ENCODE results near the gene LBP. TPM values are rescaled to one million over a fixed set of nuclear protein-coding genes. Genes with fewer than 3 reads are reported as not detected.
"Not testable (repeated sequence)": the region's sequence is repeated elsewhere in the genome, so short reads cannot be mapped to it uniquely, and the experiment has no call there.

LBP gene
- total RNA-seq, 1 experiment from 2014 or later = not detected

DNA sequence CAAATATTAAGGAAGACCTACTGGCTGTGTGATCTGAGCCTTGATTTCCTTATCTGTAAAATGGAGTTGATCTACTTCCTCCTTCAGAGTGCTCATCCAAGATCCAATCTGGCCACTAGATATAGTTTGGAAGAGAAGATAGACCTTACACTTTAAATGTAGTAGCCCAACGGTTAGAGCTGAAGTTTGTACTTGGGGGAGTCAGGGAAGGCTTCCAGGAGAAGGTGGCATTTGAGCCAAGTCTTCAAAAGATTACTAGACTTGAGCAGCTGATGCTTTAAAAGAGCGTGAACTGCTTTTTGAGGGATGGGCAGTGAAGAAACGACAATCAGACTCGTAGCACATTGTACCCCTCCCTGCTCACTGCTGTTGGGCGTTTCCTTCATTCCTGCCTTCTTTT, 3.6 kb downstream of the LBP start:
- no peak for DNase-seq (ENCODE audit: low read depth)

DNA sequence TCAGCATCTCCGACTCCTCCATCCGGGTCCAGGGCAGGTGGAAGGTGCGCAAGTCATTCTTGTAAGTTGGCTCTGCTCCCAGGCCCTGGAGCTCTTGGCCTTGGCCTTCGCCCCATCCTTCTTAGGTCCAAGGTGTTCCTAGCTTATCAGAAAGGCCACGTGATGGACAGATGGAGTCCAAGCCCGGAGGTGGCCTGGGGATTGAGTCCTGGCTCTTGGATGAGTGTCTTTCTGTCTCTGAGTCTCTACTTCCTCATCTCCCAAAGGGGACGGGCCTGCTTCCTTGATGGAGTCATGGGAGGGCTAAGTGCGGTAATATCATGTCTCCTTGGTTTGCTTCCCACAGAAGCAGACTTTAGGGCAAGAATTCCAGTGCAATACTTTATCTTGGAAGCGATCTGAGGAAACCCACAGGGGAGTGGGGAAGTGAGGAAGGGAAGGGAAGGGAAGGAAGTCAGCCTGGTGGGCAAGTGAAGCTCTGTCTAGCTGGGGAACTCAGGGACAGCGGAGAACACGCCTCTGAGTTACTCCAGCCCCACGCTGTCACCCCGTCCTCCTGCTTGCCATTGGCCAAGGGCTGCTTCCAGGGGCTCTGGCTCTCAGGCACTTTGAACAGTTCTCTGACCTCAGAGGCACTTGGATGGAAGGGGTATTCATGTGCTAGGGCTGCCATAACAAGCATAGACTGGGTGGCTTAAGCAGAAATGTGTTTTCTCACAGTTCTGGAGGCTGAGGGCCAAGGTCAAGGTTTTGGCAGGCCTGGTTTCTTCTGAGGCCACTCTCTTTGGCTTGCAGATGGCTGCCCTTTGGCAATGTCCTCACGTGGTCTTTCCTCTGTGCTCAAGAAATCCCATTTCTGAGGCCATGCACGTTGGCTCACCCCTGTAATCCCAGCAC, 4.8 kb downstream of the LBP start:
- DNase-seq (ENCODE audit: low read depth) = peak; percentile 44

DNA sequence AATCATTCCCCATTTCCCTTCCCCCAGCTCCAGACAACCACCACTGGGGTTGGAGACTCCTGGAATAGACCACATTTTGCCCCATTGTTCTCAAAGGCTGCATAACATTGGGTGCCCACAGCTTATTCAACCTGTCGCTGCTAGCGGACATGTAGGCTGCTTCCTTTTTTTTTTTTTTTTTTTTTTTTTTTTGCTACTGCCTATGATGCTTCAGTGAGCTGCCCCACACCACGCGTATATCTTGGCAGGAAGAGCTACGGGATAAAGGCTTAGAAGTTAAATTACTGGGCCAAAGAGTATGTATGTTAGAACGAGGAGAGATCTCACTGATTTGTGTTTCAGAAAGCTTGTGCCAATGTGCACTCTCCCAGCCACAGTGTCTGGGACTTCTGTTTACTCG, 7.0 kb downstream of the LBP start:
- no peak for DNase-seq (ENCODE audit: low read depth)

DNA sequence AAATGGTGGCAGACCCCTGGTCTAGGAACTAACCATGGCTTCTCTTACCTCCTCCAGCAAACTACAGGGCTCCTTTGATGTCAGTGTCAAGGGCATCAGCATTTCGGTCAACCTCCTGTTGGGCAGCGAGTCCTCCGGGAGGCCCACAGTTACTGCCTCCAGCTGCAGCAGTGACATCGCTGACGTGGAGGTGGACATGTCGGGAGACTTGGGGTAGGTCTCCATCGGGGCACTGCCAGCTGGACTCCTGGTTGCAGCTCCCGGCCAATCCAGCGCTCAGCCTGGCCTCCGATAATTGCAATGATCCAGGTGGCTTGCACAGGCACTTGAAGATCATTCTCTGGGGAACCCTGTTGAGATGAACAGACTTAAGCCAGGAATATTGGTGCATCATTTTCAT, 7.9 kb downstream of the LBP start:
- DNase-seq (ENCODE audit: low read depth) = no peak

DNA sequence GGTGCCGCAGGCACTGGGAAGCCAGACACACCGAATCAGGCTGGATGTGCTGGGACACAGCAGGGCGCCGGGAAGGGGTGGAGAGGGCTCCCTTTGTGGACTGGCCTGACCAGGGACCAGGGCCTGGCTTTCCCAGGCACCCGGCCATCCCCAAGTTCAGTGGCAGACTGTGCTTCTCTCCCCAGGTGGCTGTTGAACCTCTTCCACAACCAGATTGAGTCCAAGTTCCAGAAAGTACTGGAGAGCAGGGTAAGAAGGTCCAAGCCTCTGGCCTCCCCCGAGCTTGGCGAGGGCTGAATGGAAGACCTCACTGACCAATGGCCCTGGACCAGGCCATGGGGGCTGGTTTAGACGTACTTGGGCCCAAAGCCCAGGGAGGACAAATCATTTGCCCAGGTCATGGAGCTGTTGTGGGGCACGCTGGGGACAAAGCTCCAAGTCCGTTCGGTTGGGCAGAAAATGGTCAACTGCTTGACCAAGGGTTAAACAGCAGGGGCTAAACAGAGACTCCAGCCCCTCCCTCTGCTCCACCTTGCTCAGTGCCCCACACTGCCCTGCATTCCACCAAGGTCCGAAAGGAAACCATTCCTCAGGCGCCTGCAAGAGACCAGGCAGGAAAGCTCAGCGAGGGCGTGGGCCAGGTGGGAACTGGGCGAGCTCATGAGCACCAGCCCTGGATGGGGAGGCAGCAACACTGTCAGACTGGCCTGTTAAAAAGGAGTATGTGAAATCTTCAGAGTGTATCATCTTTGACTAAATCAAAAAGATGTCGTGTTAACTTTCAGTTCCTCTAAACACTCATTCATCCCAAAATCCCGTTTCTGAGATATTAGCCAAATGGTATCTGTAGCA, 9.1 kb downstream of the LBP start:
- peak; percentile 15 for DNase-seq (ENCODE audit: low read depth)

DNA sequence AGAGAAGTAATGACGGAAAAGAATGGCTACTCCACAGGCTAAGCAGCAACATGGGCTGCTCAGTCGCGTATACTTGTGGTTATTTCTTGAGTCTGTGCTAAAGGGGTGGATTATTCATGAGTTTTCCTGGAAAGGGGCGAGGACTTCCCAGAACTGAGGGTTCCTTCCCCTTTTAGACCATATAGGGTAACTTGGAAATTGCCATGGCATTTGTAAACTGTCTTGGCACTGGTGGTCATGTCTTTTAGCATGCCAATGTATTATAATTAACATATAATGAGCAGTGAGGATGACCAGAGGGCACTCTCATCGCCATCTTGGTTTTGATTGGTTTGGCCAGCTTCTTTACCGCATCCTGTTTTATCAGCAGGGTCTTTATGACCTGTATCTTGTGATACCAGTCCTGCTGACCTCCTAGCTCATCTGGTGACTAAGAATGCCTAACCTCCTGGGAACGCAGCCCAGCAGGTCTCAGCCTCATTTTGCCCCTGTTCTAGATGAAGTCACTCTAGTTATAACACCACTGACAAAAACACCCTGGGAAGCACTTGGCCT, 11.4 kb downstream of the LBP start:
- DNase-seq (ENCODE audit: low read depth) = peak; percentile 83

DNA sequence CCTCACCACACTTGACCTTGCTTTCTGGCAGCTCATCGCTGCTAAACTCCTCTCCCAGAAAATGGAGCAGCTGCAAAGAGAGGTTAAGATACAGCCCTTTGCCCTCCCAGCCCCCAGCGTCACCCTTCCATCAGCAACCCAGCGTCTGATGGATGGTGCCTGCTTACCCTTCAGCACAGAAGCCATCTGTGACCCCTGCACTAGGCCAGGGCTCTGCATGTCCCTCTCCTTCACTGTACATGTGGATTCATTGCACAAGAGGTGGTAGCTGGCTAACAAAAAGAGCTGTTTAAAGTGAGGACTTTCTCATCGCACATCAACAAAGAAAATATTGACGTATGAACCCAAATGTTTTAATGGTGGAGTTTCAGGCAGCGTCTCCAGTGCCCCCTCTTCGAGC, 12.3 kb downstream of the LBP start:
- DNase-seq (ENCODE audit: low read depth) = no peak

DNA sequence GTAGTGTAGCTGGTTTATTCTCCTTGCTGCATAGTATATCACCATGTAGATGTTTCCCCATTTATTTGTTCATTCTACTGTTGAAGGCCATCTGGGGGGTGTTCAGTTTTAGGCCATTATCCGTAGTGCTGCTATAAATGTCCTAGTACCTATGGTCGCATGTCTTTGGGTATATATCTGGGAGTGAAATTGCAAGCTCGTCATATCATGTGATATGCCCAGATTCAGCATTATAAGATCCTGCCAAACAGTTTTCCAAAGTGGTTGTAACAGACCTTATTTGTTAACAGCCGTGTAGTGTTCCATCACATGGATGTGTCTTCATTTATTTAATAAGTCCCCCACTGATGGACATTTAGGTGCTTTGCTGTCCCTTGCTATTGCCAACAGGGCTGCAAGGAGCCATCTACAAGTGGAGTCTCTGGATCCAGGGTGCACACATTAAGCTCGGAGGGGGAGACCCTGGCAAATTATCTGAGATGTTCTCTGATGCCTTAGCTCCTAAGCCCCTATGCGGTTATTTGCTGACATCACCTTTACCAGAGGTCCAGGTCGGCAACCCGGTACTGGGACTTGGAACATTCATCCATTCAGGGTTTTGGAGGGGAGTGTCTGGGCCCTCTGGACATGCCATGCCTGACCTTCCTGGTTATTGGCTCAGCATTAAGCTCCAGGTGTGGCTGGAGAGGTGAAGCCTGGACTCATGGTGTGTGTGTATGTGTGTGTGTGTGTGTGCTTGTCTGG, 16.9 kb downstream of the LBP start:
- DNase-seq (ENCODE audit: low read depth) = no peak

DNA sequence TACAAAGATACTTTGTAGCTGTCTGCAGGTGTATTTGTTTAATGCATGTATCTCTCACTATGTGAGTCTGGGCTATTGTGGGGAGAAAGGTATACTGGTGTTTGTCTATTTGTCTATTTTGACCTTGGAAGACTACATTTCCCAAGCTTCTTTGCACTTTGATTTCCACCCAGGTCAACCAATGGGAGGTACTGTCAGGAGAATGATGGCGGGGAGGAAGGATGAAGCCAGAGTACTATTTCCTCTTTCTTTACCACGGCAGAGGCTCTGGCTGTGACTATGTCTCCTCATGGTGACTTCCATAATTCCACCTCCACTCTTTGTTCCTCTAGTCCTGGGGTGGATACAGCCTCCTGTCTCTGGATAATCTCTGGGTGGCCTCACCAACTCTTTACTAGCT, 23.1 kb downstream of the LBP start:
- peak; percentile 27 for DNase-seq (ENCODE audit: low read depth)

DNA sequence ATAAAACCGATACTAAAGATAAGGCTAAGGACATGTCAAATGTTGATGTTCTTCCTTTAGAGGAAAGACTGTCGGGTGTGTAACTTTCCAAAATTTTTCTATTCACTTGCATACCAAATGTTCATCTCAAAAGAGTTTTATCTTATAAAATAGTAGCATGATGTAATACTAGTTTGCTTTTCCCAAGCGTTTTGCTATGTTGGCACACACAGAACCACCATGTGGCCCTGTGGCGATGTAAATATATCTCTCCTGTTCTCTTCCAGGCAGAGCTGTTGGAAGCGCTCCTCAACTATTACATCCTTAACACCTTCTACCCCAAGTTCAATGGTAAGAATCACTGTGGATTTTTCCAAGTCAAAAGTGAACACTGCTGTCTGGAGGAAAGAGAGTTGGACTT, 26.5 kb downstream of the LBP start:
- no peak for DNase-seq (ENCODE audit: low read depth)

DNA sequence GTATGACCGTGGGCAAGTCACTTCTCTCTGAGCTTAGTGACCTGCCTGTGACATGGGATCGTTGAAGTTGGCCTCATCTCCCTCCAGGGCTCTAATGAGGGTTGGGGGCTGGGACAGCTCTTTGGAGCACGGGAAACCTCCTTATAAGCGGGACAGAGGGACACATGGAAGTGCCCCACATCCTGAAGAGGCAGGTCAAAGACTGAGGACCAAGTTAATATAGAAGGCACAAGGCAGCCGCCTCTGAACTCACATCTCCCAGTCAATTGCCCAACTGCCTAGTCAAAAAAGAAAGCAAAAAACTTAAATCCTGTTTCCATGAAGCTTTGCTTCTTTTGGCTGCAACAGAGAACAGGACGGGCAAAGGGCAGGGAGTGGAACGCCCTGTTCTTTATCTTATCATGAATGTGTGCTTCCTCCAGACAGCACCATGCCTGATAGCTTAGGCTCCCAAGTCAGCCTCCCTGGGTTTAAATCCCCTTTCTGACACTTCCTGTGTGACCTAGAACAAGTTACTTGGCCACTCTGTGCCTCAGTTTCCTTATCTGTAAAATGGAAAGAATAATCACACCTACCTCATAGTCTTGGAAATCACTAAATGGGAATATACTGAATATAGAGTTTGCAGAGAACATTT, 27.1 kb downstream of the LBP start:
- DNase-seq (ENCODE audit: low read depth) = no peak

DNA sequence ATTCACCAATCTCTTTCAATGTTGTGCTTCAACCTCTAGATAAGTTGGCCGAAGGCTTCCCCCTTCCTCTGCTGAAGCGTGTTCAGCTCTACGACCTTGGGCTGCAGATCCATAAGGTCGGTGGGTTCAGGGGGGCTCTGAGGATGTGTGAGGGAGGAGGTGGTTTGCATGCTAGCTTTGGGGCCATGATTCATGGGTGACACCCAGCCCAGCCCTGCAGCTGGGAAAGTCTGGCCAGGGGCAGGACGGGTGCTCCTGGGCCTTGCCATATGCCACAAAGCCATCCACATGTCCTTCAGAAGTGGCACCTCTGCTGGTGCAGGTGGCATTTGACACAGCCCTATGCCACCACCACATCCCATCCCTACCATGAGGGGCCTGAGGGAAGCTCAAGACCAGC, 27.6 kb downstream of the LBP start:
- DNase-seq (ENCODE audit: low read depth) = no peak

DNA sequence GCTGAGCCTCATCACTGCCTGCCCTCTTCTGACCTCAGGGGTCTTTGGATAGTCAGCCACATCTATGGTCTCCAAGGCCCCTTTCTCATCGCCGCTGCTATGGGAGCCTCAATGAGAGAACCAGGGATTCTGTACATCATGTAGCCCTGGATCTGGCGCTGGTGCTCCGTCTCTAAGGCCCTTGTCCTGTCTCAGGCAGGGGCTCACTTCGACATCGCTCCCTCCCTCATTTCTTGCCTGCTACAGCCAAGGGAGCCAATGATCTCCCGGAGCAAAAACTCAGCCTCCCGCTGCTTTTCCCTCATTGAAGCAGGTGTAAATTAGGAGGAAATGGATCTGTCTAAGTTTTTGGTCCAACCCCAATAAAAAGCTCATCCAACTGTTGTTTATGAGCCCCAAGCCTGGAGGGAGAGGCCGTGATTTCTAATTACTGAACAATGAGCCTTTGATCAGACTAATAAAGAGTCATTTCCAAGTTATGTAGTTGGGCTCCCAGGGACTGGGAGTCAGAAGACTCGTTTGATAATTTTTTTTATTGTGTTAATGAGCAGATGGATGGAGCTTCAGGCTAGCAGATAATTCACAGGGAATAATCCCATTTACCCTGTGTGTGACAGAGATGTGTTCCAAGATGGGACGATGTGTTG, 30.9 kb downstream of the LBP start:
- DNase-seq (ENCODE audit: low read depth) = no peak

DNA sequence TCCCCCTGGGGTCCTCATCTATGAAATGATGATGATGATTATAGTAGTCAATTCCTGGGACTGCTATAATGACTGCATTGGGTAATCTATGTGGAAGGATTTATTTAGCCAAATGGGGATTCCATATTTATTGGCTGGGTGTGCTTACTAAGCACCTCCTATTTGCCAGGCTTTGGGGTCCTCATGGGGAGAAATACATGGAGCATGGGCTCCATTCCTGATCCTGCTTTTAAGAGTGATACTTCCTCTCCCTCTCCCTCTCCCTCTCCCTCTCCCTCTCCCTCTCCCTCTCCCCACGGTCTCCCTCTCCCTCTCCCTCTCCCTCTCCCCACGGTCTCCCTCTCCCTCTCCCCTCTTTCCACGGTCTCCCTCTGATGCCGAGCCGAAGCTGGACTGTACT, 31.6 kb downstream of the LBP start:
- not testable (repeated sequence) for DNase-seq (ENCODE audit: low read depth)

DNA sequence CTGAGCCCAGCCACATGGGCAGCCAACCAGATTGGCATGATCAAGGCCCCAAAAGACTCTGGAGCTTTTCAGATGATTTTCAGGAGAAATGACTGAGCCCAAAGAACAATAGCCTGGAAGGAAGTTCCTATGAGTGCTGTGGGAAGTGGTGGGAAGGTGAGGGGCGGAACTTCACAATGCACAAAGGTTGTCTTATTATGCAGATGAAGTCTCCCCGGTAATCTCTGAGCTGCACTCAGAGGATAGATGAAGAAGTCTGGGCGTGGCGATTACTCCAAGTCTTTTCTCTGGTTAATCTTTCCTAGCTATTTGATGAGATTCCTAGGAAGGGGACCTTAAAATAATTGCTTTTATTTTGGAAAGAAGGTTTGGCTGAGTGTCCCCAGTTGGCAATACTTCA, 36.9 kb downstream of the LBP start:
- DNase-seq (ENCODE audit: low read depth) = no peak

DNA sequence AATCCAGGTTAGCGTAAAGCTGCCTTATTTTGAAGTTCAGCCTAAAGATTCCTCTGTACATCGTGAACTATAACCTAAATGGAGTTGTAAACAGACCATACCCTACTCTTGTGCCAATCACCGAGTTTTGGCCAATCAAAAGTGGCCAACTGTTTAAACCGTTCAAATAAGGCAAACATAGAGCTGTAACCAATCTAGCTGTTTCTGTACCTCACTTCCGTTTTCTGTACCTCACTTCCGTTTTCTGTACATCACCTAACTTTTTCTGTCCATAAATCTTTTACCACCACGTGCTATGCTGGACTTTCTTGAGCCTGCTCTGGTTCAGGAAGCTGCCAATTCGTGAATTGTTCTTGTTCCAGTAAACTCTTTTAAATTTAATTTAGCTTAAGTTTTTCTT, 39.7 kb downstream of the LBP start:
- DNase-seq (ENCODE audit: low read depth) = no peak

DNA sequence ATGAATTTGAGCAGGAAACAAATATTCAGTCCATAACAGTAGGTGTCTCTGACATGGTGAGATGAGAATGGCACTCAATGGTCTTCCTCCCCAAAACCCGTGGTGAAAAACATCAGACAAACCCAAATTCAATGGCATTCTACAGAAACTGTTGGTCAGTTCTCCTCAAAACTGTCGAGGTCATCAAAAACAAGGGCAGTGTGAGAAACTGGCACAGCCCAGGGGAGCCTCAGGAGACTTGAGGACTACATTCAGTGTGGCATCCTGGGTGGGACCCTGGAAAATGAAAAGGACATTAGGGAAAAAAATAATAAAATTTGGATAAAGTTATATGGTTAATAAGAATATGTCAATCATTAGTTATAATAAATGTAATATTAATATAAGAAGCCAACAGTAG, 40.6 kb downstream of the LBP start:
- no peak for DNase-seq (ENCODE audit: low read depth)

DNA sequence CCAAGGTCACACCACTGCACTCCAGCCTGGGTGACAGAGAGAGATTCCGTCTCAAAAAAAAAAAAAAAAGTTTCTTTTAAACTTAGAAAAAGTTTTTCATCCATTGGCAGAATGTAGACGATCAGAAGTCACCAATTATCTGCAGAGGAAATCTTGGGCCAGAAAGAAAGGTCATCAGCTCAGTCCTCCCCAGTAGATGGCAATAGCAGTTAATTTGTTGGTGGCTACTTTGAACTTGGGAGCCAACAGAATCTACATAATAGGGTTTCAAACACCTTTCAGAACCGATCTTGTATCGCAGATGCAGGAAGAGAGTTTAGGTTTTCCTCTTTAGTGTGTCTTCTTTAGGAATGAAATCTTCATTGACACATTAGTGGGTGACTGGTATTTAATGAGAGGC, 41.7 kb downstream of the LBP start:
- peak; percentile 19 for DNase-seq (ENCODE audit: low read depth)

DNA sequence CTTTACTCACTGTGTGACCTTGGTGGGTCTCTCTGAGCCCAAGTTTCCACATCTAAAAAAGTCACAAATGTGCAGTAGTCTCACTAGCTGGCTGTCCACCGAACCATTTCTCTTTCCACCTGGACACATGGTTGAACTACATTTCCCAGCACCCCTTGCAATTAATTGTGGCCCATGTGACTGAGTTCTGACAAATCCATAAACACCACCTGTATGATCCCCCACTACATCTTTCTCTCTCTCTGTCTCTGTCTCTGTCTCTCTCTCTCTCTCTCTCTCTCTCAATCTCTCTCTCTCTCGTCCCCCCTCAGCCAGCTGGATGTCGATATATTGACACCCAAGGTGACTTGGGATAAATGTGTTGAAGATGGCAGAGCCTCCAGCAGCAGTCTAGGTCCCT, 46.1 kb downstream of the LBP start:
- no peak for DNase-seq (ENCODE audit: low read depth)

DNA sequence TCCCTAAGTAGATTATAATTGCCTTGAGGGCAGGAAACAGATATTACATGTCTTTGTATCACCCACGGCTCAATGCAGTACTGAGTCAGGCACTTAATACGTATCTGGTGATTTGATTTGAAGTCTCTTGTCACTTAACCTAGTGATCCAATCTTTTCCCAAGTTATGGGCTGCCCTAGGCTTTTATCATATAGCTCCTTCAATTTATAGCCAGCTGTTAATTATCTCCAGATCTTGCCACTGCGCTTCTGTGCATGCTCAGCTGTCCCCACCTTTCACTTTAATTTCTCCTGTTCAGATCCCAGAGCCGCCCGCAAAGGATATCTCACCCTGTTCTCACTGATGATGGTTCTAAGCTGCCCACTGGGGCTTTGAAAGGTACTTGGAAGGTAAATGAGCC, 47.0 kb downstream of the LBP start:
- no peak for DNase-seq (ENCODE audit: low read depth)

DNA sequence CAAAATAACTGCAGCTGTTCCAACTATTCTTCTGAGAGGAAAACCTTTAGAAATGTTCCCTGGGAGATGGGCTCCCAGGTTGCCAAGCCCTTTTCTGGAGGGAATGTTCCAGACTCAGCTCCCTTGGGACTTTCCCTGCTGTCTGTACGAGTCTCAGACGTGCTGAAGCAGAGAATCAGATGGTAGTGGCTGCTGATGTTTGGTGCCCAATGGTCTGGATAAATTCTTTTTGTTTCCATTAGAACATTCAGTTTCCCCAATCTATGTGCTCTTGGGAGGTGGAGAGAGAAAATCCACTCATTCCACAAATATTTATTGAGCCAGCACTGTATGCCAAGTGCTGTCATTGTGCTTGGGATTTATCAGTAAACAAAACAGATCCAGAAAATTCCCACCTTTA, 48.9 kb downstream of the LBP start:
- no peak for DNase-seq (ENCODE audit: low read depth)

Measured in RPMI7951 (cell line).